GM11168 (cell line): ENCODE results near the gene ZSWIM3.

Experiments
- in situ Hi-C: fragments of 300-500 bp; cut with MboI; formaldehyde crosslinking; loops from one replicate; pipeline ENCODE4 v1.12.0; 2022; ENCODE audit warnings: low sequenced_read_pairs; ENCODE audit not compliant: unreplicated experiment

The ZSWIM3 gene

DNA sequence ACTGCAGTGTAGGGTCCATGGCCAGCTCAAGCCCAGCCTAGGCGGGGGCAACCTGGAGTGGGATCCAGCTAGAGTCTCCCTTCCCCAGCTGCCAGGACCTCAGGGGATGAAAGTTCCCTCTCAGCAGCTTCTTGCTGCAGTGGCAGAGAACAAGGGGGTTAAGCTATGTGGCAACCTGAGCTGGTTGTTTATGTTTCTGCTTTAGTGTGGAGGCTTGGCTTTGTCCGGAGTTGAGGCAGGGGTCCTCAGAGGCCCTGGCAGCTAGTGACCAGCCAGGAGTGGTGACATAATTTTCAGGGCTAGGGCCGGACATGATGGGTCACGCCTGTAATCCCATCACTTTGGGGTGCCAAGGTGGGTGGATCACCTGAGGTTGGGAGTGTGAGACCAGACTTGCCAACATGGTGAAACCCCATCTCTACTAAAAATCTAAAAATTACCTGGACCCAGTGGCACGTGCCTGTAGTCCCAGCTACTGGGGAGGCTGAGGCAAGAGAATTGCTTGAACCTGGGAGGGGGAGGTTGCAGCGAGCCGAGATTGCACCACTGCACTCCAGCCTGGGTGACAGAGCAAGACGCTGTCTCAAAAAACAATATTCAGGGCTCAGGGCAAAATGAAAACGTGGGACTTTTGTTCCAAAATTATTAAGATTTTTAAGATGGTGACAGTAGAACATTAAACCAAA is 68.5 kb downstream of the ZSWIM3 start:
- in situ Hi-C loops: no loop called here

DNA sequence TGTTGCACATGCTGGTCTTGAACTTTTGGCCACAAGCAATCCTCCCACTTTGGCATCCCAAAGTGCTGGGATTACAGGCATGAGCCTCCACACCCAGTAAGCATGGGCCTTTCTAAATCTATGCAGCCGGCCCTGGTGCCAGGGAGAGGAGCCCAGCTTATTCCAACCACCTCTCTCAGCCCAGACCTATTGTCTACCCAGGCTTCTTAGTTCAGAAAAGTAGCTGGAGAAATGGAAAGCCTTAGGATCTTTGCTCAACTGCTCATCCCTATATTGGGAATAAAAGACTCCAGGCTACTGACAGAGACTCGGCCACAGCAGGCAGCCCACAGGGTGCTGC is 69.3 kb downstream of the ZSWIM3 start:
- in situ Hi-C loops: no loop called here

DNA sequence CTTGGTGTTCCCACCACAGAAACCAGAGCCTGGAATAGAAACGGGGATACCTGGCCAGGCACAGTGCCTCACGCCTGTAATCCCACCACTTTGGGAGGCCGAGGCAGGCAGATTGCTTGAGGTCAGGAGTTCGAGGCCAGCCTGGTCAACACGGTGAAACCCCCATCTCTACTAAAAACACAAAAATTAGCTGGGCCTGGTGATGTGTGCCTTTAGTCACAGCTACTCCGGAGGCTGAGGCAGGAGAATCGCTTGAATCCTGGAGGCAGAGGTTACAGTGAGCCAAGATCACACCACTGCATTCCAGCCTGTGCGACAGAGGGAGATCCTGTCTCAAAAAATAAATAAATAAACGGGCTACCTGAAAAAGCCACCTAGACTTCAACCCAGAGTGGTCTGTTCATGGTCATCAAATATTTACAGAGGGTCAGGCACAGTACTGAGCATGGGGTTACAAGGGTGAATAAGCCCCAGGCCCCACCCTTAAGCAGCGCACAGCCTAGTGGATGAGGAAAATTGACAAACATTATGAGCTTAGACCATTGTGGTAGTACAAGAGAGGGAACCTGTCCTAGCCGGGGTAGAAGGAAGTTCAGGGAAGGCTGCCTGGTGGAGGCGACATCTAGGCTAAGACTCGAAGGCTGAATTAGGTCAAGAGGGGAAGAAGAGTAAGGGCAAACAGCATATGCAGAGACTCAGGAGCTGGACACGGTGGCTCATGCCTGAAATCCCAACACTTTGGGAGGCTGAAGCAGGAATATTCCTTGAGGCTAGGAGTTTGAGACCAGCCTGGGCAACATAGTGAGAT is 69.9 kb downstream of the ZSWIM3 start:
- in situ Hi-C loops: no loop called here
